ENCODE results near the gene C1QTNF7.

DNA sequence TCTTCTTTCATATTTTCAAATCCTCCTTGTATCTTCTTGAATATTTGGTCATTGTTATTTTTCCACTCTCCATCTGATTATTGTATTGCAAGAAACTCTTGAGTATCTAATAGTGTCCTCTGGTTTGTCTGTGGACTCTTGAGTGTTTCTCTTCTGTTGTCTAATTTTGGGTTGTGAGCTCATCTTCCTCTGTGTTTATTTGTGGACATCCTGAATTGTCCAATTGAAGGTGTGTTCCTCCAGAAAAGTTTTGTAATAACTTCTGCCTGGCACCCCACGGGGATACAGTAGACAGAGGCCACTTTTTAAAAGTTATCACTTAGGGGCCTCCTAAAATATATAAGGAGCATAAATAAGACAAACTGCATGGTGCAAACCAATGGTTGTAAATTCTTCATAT, 38.8 kb downstream of the C1QTNF7 start:
- TF ChIP-seq EP300 (IDR thresholded peaks at IDR 0.05) (no peak), CTCF (IDR thresholded peaks at IDR 0.05) (no peak), POLR2A (IDR thresholded peaks at IDR 0.05) (no peak)

Measured in sigmoid colon (tissue), 4 donors.